ENCODE data around the gene WBP1L.
"Not testable (repeated sequence)": the region's sequence is repeated elsewhere in the genome, so short reads cannot be mapped to it uniquely, and the experiment has no call there.

Gene WBP1L

DNA sequence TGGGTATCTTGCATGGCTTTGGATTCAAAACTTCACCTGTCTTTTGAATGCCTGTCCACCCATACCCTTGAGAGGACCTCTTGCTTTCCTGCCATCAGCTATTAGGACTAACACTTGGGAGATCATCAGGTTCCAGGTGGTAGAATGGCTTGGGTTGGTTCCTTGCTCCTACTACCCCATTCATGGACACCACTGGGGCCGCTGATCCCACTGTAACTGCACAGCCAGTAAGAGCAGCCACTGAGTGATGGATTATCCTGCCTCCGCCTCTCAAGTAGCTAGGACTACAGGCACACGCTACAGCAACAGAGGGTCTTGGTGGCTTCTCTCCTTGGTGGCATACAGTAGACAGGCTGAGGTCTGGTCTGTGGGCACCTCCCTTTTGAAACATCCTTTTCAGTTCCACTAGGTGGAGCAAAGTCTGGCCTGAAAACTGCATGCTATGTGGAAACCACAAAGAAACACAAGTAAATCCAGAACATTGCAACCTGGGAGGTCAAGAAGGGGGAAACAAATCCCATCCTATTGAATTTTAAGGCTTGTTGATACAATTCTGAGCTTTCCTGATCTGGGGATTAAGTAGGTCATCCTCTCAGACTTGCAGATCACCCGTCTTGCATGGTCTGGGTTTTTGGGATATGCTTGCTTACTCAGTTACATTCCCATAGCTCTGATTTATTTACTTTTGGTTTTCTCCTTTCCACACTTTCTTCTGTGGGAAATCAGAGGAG is 9.4 kb downstream of the WBP1L start:
- Histone ChIP-seq H3K27ac (peak overlapping the region in 20 of 21 experiments; percentile 17 to 93 (median 68)), H3K4me3 (no peak overlapping the region)

DNA sequence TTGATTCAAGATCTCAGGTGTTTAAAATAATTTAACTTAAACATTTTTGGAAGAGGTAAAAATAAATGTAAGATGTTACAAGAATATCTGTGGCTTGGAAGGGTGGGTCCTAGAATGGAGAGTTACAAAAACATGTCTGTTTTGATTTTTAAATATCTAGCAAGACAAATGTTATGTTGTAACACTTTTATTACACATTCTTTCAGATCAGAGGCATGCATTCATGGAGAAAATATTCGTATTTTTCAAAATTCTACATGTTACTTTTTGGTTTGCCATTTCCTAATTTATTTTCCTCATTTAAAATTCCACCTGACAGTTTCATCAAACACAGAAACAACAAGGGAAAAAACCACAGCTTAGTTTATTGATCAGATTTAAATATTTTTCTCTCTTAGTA is 10.0 kb downstream of the WBP1L start:
- Histone ChIP-seq H3K4me3 (no peak overlapping the region), H3K27ac (peak overlapping the region in 18 of 21 experiments; percentile 22 to 93 (median 64))

DNA sequence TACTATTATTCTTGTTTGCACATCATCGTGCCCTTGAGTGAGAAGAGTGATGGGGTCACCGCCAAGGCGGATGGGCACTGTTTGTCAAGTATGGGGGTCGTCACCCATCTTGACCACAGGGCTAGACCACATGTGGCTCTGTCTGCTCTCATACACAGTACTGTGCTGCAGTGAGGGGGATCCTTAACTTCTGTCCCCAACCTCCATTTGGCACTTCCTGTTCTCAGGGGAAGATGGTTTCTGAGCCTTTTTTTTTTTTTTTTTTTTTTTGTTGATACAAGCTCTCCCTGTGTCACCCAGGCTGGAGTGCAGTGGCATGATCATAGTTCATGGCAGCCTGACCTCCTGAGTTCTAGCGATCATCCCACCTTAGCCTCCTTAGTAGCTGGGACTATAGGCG is 13.6 kb downstream of the WBP1L start:
- peak overlapping the region in 1 of 21 experiments; percentile 50 for H3K27ac ChIP-seq
- no peak overlapping the region for H3K4me3 ChIP-seq

DNA sequence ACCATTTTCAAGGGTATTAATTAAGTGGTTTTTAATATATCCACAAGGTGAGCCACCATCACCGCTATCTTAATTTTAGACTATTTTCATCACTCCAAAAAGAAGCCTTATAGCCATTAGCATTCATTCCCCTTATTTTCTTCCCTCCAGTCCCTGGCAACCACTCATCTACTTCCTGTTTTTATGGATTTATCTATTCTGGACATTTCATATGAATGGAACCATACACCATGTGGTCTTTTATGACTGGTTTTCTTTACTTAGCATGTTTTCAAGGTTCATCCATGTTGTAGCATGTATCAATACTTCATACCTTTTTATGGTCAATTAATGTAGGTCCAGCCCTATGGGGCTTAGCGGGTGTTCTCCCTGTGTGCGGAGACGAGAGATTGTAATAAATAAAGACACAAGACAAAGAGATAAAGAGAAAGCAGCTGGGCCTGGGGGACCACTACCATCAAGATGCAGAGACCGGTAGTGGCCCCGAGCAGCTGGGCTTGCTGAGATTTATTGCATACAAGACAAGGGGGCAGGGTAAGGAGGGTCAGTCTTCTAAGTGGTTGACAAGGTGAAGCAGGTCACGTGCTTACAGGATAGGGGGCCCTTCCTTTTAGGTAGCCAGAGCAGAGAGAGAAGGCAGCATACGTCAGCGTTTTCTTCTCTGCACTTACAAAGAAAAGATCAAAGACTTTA is 14.6 kb downstream of the WBP1L start:
- Histone ChIP-seq H3K4me3 (no peak overlapping the region), H3K27ac (peak overlapping the region in 7 of 21 experiments; percentile 7 to 80 (median 26))

DNA sequence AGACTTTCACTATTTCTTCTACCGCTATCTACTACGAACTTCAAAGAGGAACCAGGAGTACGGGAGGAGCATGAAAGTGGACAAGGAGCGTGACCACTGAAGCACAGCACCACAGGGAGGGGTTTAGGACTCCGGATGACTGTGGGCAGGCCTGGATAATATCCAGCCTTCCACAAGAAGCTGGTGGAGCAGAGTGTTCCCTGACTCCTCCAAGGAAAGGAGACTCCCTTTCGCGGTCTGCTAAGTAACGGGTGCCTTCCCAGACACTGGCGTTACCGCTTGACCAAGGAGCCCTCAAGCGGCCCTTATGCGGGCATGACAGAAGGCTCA is 15.2 kb downstream of the WBP1L start:
- H3K27ac ChIP-seq: peak overlapping the region in 7 of 21 experiments; percentile 7 to 80 (median 26)
- H3K4me3 ChIP-seq: not testable (repeated sequence)

DNA sequence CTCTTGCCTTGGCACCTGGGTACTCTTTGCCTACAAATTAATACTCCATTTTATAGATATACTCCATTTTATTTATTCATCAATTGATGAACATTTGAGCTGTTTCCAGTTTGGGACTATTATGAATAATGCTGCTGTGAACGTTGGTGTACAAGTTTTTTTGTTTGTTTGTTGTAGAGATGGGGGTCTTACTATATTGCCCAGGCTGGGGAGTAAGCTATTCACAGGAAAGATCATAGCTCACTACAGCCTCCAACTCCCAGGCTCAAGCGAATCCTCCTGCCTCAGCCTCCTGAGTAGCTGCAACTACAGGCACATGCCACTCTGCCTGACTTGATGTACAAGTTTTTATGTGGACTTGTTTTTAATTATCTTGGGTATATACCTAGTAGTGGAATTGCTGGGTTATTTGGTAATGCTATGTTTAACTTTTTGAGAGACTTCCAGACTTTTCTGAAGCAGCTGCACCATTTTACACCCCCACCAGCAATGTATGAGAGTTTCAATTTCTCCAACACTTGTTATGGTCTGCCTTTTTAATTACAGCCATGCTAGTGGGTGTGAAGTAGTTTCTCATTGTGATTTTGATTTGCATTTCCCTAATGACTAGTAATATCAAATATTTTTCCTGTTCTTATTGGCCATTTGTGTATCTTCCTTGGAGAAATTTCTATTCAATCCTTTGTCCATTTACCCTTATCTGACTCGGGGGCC is 15.9 kb downstream of the WBP1L start:
- H3K4me3 ChIP-seq: no peak overlapping the region
- peak overlapping the region in 1 of 21 experiments; percentile 80 for H3K27ac ChIP-seq

DNA sequence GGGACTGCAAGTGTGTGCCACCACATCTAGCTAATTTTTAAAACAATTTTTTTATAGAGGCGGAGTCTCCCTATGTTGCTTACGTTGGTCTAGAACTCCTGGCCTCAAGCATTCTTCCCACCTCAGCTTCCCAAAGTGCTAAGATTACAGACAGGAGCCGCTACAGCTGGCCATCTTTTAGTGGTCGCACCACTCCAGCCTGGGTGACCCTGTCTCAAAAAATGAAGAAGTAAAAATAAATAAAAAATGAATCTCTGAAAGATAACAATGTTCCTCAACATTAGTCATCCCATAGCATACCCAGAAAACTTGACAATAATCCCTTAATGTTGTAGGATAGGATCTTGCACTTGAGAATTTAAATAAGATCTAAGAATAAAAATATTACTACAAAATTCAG is 18.2 kb downstream of the WBP1L start:
- Histone ChIP-seq H3K4me3 (no peak overlapping the region), H3K27ac (peak overlapping the region in 1 of 21 experiments; percentile 12)

DNA sequence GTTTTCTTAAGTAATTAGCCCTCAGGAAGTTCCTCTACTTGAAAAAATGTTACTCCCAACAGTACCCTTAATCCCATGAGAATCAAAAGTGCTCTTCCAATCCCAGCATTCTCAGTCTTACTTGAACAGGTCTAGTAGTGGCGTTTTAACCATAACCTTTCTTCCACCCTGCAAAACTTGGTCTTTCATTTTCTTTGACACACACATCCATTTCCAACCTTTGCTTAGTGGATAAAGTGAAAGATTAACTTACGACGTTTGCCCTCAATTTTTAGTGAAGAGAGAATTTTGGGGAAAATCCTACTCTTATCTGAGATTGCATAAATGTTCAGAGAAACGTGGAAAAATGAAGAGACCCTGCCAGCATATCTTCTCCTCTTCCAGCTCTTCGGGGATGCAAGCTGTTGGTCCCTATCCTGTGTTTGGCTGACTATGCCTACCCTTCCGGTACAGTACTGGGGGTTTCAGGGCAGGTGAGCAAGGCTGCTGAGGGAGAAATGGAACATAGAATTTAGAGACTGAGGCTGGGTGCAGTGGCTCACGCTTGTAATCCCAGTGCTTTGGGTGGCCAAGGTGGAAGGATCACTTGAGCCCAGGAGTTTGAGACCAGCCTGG is 18.8 kb downstream of the WBP1L start:
- peak overlapping the region in 3 of 21 experiments; percentile 2 to 46 (median 32) for H3K27ac ChIP-seq
- H3K4me3 ChIP-seq: no peak overlapping the region

DNA sequence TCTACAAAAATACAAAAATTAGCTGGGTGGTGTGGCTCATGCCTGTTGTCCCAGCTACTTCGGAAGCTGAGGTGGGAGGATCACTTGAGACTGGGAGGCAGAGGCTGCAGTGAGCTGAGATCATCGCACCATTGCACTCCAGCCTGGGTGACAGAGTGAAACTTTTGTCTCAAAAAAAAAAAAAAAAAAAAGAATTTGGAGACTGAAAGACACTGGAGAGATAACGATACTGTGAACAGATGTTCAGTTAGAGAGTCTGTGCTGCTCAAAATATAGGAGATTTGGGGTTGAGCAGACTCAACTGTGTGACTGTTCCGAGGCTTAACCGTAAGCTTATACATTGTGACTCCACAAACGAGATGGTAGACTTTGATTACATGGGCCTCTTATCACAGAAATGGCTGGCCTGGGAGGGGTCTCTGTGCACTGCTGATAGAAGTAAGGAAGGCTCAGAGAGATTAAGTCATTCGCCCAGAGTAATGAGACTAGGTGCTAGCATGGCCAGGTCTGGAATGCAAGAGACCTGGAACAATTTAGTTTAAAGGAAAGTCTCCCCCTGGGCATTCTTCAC is 19.4 kb downstream of the WBP1L start:
- H3K4me3 ChIP-seq: no peak overlapping the region
- H3K27ac ChIP-seq: peak overlapping the region in 4 of 21 experiments; percentile 2 to 52 (median 40)

DNA sequence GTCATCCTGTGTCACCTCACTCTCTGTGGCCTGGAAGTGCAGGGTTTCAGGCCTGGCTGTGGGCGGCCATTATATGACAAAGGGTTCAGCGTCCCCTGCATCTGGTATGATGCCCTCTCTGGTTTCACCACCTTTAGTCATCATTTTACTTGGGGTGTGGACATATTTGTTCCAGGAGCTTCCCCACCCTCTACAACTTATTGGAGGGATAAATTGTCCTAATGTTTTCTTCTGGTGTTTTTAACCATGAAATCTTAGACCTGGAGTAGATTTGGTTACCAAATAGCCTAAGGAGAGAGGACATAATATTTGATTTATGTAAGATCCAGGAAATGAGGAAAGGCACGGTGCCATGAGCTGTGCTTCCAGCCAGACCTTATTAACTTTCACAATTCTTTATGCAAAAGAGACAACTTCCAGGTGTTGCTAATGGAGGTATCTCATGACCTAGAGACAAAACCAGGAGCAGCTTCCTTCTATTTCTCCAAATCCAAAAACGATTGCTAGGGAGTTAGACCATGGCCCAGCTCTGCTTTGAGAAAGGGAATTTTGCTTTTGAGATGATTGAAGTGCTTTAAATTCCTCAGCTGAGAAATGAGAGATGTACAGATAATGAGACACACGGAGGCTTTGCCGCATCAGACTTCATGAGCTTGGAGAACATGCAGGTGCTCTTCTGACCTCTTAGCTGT is 20.9 kb downstream of the WBP1L start:
- Histone ChIP-seq H3K4me3 (no peak overlapping the region), H3K27ac (peak overlapping the region in 15 of 21 experiments; percentile 12 to 72 (median 40))

DNA sequence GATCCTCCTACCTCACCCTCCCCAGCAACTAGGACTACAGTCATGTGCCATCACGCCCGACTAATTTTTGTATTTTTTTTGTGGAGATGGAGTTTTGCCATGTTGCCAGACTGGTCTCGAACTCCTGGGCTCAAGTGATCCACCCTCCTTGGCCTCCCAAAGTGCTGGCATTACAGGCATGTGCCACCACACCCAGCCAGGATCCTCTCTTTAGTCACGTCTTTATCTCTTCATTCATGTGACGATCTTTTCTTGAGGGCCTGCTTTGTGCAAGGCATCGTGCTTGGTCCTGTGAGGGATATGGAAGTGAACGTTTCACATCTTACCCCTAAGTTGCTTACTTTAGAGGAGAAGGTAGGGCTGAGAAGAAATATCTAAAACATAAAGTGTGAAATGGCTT is 21.6 kb downstream of the WBP1L start:
- peak overlapping the region in 11 of 21 experiments; percentile 1 to 72 (median 40) for H3K27ac ChIP-seq
- H3K4me3 ChIP-seq: no peak overlapping the region

DNA sequence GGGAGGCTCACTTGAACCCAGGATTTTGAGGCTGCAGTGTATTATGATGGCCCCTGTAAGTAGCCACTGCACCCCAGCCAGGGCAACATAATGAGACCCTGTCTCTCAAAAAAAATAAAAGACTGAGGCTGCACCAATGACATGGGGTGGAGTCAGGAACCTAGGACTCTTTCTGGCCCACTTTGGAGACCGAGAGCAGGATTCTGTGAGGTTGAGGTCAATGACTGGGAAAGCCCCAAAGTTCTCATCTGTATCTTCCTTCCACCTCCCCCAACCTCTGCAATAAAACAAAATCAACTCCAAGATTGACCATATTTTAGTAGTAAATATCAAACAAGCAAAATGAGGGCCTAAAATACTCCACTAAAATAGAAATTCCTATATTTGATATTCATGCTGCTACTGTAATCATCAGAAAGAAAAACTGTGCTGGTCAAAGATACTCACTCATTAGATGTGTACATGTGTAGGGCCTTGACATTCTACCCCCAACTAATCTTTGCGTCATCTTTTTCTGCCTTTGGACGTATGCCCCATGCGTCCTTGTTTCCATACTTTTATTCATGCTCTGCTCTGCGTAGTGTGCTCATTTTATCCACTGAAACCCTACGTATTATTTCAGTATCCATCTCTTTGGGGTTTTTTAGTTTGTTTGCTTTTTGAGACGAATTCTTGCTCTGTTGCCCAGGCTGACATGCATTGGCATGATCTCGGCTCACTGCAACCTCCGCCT is 23.8 kb downstream of the WBP1L start:
- Histone ChIP-seq H3K27ac (peak overlapping the region in 3 of 21 experiments; percentile 13 to 60 (median 24)), H3K4me3 (no peak overlapping the region)

DNA sequence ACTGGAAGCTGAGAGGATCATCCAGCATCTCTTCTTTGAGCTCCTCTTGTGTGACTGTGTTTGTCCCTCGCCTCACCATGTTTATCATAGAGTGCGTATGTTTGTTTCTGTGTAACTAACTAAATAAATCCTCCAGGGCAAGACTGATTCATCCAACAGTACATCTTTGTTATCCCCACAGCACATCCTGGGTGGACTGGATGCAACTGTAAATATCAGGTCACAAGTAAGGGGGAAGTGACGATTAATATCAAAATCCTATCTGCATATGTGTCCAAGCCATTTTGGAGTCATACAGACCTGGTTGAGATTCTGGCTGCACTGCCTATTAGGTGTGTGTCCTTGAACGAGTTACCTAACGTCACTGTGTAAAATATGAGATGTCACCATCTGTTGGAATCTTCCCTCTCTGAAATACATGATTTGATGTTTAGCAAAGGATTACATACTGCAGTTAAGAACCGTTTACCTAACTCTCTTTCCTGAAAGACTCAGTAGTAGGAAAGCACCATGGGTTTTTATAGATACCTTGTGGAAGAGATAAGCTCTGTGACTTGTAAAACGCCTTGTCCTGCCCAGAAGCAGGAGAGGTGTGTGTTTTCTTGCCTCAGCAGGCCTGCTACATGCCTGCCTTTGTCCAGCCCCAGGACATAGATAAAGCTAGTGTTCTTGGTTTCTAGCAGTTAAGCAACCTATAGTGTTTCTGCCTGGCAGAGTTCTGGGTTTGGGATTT is 25.8 kb downstream of the WBP1L start:
- H3K27ac ChIP-seq: peak overlapping the region in 16 of 21 experiments; percentile 19 to 82 (median 60)
- H3K4me3 ChIP-seq: no peak overlapping the region

DNA sequence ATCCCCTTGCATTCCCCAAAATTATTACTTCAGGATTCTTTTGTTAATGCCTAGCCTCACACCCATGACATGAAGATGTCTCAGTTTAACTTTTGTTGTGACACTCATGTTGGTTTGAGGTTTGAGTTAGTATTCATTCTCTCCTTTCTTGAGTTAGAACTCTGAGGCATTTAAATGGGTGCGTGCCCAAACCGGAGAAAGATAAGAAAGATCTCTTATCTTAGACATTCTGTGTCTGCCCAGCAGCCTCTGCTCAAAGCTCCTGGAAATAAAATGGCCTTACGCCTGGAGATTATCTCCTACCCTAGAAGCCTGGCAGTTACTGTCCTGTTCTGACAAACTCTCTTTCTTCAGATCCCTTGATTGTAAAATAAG is 26.3 kb downstream of the WBP1L start:
- H3K27ac ChIP-seq: peak overlapping the region in 19 of 21 experiments; percentile 19 to 82 (median 61)
- H3K4me3 ChIP-seq: no peak overlapping the region

DNA sequence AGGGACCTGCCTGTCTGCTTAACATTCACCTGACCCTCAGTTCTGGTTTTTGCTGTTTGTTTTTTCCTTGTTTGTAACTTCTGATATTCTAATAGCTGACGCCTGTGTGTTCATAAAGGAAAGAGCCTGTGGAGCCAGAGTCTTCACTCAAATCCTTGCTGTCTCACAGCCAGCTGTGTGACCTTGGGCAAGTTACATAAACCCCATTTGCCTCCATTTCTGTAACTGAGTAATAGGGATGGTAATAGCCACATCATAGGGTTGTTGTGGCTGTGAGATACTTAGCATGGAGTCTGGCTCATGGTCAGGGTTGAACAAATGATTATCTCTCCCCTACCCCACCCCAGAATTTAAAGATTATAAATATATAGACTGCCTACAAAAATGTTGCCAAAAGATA is 27.0 kb downstream of the WBP1L start:
- H3K27ac ChIP-seq: peak overlapping the region in 18 of 21 experiments; percentile 19 to 82 (median 60)
- no peak overlapping the region for H3K4me3 ChIP-seq

DNA sequence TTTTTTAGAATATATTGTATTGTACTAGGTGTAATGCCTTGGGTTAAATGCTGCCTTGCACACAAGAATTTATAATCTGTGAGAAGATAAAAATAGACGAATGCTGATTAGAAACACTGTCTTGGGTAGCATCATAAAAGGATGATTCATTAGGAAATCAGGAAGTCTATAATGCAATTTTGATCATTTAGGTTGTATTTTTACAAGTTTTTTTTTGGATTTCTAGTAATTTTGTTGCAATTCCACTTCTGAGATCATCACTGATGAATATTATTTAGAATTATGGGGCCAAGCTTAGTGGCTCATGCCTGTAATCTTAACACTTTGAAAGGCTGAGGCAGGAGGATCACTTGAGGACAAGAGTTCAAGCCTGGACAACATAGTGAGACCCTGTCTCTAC is 29.6 kb downstream of the WBP1L start:
- peak overlapping the region in 12 of 21 experiments; percentile 35 to 96 (median 86) for H3K27ac ChIP-seq
- H3K4me3 ChIP-seq: no peak overlapping the region

DNA sequence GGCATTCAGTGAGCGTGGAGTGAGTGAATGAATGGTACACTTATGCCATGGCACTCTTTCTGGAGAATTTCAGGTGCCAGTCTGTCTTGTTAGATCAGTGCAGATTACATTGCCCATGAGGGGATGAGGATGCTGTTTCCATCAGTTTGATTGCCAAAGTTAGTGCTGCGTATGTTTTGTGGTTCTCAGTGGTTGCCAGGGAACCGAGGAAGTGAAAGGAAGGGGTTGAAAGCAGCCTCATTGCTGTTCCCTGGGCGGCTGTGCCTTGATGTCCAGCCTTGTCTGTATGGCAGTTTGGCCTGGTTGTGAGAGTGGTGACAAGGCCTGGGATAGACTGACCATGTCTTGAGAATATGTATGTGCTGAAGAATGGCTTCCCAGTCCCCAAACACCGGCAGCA is 30.2 kb downstream of the WBP1L start:
- no peak overlapping the region for H3K4me3 ChIP-seq
- H3K27ac ChIP-seq: peak overlapping the region in 16 of 21 experiments; percentile 12 to 96 (median 82)
